SK-N-SH treated with all-trans-retinoic acid at 6 μM for 48 hours (cell line): Measurements from ENCODE around the gene OSBPL5.

Source experiments
- ATAC-seq: fragments of 200-7000 bp; cut with Tn5 transposase; 3 replicates; pipeline ENCODE4 v1.9.1; 2020; ENCODE audit warnings: mild to moderate bottlenecking, moderate library complexity
- ARNTL ChIP-seq: fragments of 450-650 bp; formaldehyde crosslinking; IDR thresholded peaks from 2 replicates; pipeline ENCODE4 v1.5.0; 2020; ENCODE audit warnings: low read depth, mild to moderate bottlenecking, moderate library complexity, borderline replicate concordance
- BACH2 ChIP-seq: fragments of 250-450 bp; sonication (Bioruptor Pico); IDR thresholded peaks from 2 replicates; pipeline ENCODE4 v1.9.0; 2021; ENCODE audit warnings: mild to moderate bottlenecking, borderline replicate concordance
- CREB5 ChIP-seq: fragments of 250-450 bp; sonication (Bioruptor Pico); IDR thresholded peaks from 2 replicates; pipeline ENCODE4 v1.5.1; 2020; ENCODE audit warnings: low read depth, mild to moderate bottlenecking, moderate library complexity
- CSRNP3 ChIP-seq: fragments of 250-450 bp; sonication (Bioruptor Pico); IDR thresholded peaks from 2 replicates; pipeline ENCODE4 v1.5.1; 2021; ENCODE audit warnings: mild to moderate bottlenecking, moderate library complexity
- ESRRG ChIP-seq: fragments of 250-450 bp; sonication (Bioruptor Pico); IDR thresholded peaks from 2 replicates; pipeline ENCODE4 v1.6.1; 2021; ENCODE audit warnings: mild to moderate bottlenecking
- GLIS3 ChIP-seq: fragments of 250-450 bp; sonication (Bioruptor Pico); IDR thresholded peaks from 2 replicates; pipeline ENCODE4 v1.5.0; 2020; ENCODE audit warnings: mild to moderate bottlenecking, moderate library complexity
- ISL1 ChIP-seq: fragments of 250-450 bp; sonication (Bioruptor Pico); IDR thresholded peaks from 2 replicates; pipeline ENCODE4 v2.1.2; 2022; ENCODE audit warnings: mild to moderate bottlenecking, moderate library complexity
- OSR1 ChIP-seq: fragments of 250-450 bp; sonication (Bioruptor Pico); IDR thresholded peaks from 2 replicates; pipeline ENCODE4 v1.8.0; 2022; ENCODE audit warnings: moderate library complexity, mild to moderate bottlenecking, inconsistent platforms
- PATZ1 ChIP-seq: fragments of 250-450 bp; sonication (Bioruptor Pico); IDR thresholded peaks from 2 replicates; pipeline ENCODE4 v1.8.0; 2020; ENCODE audit warnings: mild to moderate bottlenecking, moderate library complexity, borderline replicate concordance
- PPARA ChIP-seq: fragments of 250-450 bp; sonication (Bioruptor Pico); IDR thresholded peaks from 2 replicates; pipeline ENCODE4 v1.5.0; 2020; ENCODE audit warnings: mild to moderate bottlenecking, borderline replicate concordance
- RARB ChIP-seq: fragments of 250-450 bp; sonication (Bioruptor Pico); IDR thresholded peaks from 2 replicates; pipeline ENCODE4 v1.8.0; 2021; ENCODE audit warnings: mild to moderate bottlenecking, moderate library complexity
- SNAI2 ChIP-seq: fragments of 250-450 bp; sonication (Bioruptor Pico); IDR thresholded peaks from 2 replicates; pipeline ENCODE4 v1.5.0; 2020; ENCODE audit warnings: mild to moderate bottlenecking, moderate library complexity
- TCF4 ChIP-seq: fragments of 250-450 bp; sonication (Bioruptor Pico); IDR thresholded peaks from 2 replicates; pipeline ENCODE4 v1.8.0; 2021; ENCODE audit warnings: mild to moderate bottlenecking, moderate library complexity, borderline replicate concordance
- TOX ChIP-seq: fragments of 250-450 bp; sonication (Bioruptor Pico); IDR thresholded peaks from 2 replicates; pipeline ENCODE4 v1.8.0; 2021; ENCODE audit warnings: mild to moderate bottlenecking, moderate library complexity, borderline replicate concordance
- TSHZ2 ChIP-seq: fragments of 250-450 bp; sonication (Bioruptor Pico); IDR thresholded peaks from 2 replicates; pipeline ENCODE4 v1.5.0; 2020; ENCODE audit warnings: mild to moderate bottlenecking, moderate library complexity
- ZC3H10 ChIP-seq: fragments of 250-450 bp; sonication (Bioruptor Pico); IDR thresholded peaks from 2 replicates; pipeline ENCODE4 v1.5.1; 2021; ENCODE audit warnings: mild to moderate bottlenecking, moderate library complexity
- ZFP3 ChIP-seq: fragments of 250-450 bp; sonication (Bioruptor Pico); IDR thresholded peaks from 2 replicates; pipeline ENCODE4 v1.5.0; 2020; ENCODE audit warnings: mild to moderate bottlenecking, moderate library complexity
- ZFP30 ChIP-seq: fragments of 450-650 bp; formaldehyde crosslinking; IDR thresholded peaks from 2 replicates; pipeline ENCODE4 v1.5.0; 2022; ENCODE audit warnings: mild to moderate bottlenecking, moderate library complexity
- ZNF565 ChIP-seq: fragments of 450-650 bp; formaldehyde crosslinking; conservative IDR thresholded peaks from 2 replicates; pipeline ENCODE4 v1.5.0; 2020; ENCODE audit warnings: low read depth, mild to moderate bottlenecking, moderate library complexity
- ZNF70 ChIP-seq: fragments of 450-650 bp; formaldehyde crosslinking; IDR thresholded peaks from 2 replicates; pipeline ENCODE4 v1.5.0; 2020; ENCODE audit warnings: mild to moderate bottlenecking, moderate library complexity
- ZNF8 ChIP-seq: fragments of 450-650 bp; formaldehyde crosslinking; IDR thresholded peaks from 2 replicates; pipeline ENCODE4 v1.5.0; 2020; ENCODE audit warnings: mild to moderate bottlenecking, moderate library complexity

Gene OSBPL5

GRCh38 chr11:3049430-3050243 lies 115.5 kb downstream of the OSBPL5 start:
- TF ChIP-seq ESRRG (CRISPR knock-in tag) (no peak), ZFP3 (CRISPR knock-in tag) (0 out of 2 replicates have a peak, but pooled peaks have one; percentile 24)
- TF ChIP-seq, all 23 proteins: peak for 1
- peak; percentile 98 for ATAC-seq

- TF ChIP-seq ZC3H10 (CRISPR knock-in tag) (no peak), GLIS3 (no peak), ZNF565 (no peak), ESRRG (CRISPR knock-in tag) (no peak), BACH2 (CRISPR knock-in tag) (no peak), PATZ1 (CRISPR knock-in tag) (no peak), ZFP3 (CRISPR knock-in tag) (no peak), PPARA (no peak), OSR1 (CRISPR knock-in tag) (no peak), TSHZ2 (CRISPR knock-in tag) (no peak), TCF4 (CRISPR knock-in tag) (no peak), RARB (CRISPR knock-in tag) (no peak), ZNF8 (no peak), ZNF70 (CRISPR knock-in tag) (no peak), ISL1 (CRISPR knock-in tag) (no peak), TOX (CRISPR knock-in tag) (no peak), CSRNP3 (CRISPR knock-in tag) (no peak), SNAI2 (no peak), ARNTL (CRISPR knock-in tag) (no peak), CREB5 (no peak)
- TF ChIP-seq, all 23 proteins: peak for 0
- ATAC-seq, result no peak
These were observed 117.5 kb downstream of the OSBPL5 start for GRCh38 chr11:3047637-3048036.

GRCh38 chr11:3046641-3047040 lies 118.5 kb downstream of the OSBPL5 start:
- ATAC-seq, result no peak
- TF ChIP-seq ZFP30 (CRISPR knock-in tag), result no peak
- TF ChIP-seq ARNTL (CRISPR knock-in tag), result no peak
- no peak for TF ChIP-seq CSRNP3 (CRISPR knock-in tag)
- no peak for TF ChIP-seq ZC3H10 (CRISPR knock-in tag)
